ENCODE results near the gene ZSWIM6. TPM values are rescaled to one million over a fixed set of nuclear protein-coding genes. Genes with fewer than 3 reads are reported as not detected.

The ZSWIM6 gene
- total RNA-seq, 2 donors from 2014 or later: 3.2 to 4.9 TPM

GRCh38 chr5:61299261-61299681 lies 32.8 kb upstream of the ZSWIM6 start:
- H3K4me1 Mint-ChIP-seq: no peaks in the 10 kb centered on the region
- no peak overlapping the region for H3K4me3 Mint-ChIP-seq
- H3K27me3 Mint-ChIP-seq: peaks cover 3% of the 10 kb centered on the region
- H3K36me3 Mint-ChIP-seq (ENCODE audit: low read depth): no peaks in the 10 kb centered on the region
- ATAC-seq (replicated peaks): no peak
- no peaks in the 10 kb centered on the region for H3K9me3 Mint-ChIP-seq
- H3K27ac Mint-ChIP-seq: no peak overlapping the region

GRCh38 chr5:61301341-61302199 lies 30.5 kb upstream of the ZSWIM6 start:
- Mint-ChIP-seq H3K27me3 (peaks cover 13% of the 10 kb centered on the region), H3K9me3 (no peaks in the 10 kb centered on the region), H3K27ac (no peak overlapping the region), H3K4me1 (no peaks in the 10 kb centered on the region), H3K36me3 (ENCODE audit: low read depth) (no peaks in the 10 kb centered on the region), H3K4me3 (no peak overlapping the region)
- ATAC-seq (replicated peaks): no peak

- H3K4me3 Mint-ChIP-seq: no peak overlapping the region
- no peaks in the 10 kb centered on the region for H3K9me3 Mint-ChIP-seq
- no peak overlapping the region for H3K27ac Mint-ChIP-seq
- H3K36me3 Mint-ChIP-seq (ENCODE audit: low read depth): no peaks in the 10 kb centered on the region
- peaks cover 15% of the 10 kb centered on the region for H3K27me3 Mint-ChIP-seq
- H3K4me1 Mint-ChIP-seq: no peaks in the 10 kb centered on the region
- ATAC-seq (replicated peaks): no peak
Measured at GRCh38 chr5:61302200-61302563, 29.9 kb upstream of the ZSWIM6 start.

GRCh38 chr5:61303346-61303745 lies 28.7 kb upstream of the ZSWIM6 start:
- Mint-ChIP-seq H3K4me1 (no peaks in the 10 kb centered on the region), H3K36me3 (ENCODE audit: low read depth) (no peaks in the 10 kb centered on the region), H3K27me3 (peaks cover 19% of the 10 kb centered on the region), H3K27ac (no peak overlapping the region), H3K4me3 (no peak overlapping the region), H3K9me3 (no peaks in the 10 kb centered on the region)
- no peak for ATAC-seq (replicated peaks)

- no peaks in the 10 kb centered on the region for H3K36me3 Mint-ChIP-seq (ENCODE audit: low read depth)
- H3K27me3 Mint-ChIP-seq: peaks cover 26% of the 10 kb centered on the region
- no peaks in the 10 kb centered on the region for H3K9me3 Mint-ChIP-seq
- no peak for ATAC-seq (replicated peaks)
- no peak overlapping the region for H3K27ac Mint-ChIP-seq
- no peak overlapping the region for H3K4me3 Mint-ChIP-seq
- no peaks in the 10 kb centered on the region for H3K4me1 Mint-ChIP-seq
Measured at GRCh38 chr5:61304590-61305381, 27.3 kb upstream of the ZSWIM6 start.

- peak; percentile 95 for ATAC-seq (replicated peaks)
- H3K9me3 Mint-ChIP-seq: no peaks in the 10 kb centered on the region
- no peaks in the 10 kb centered on the region for H3K4me1 Mint-ChIP-seq
- H3K27ac Mint-ChIP-seq: no peak overlapping the region
- H3K27me3 Mint-ChIP-seq: peaks cover 27% of the 10 kb centered on the region
- no peaks in the 10 kb centered on the region for H3K36me3 Mint-ChIP-seq (ENCODE audit: low read depth)
- H3K4me3 Mint-ChIP-seq: no peak overlapping the region
Measured at GRCh38 chr5:61306531-61307131, 25.4 kb upstream of the ZSWIM6 start.

- ATAC-seq (replicated peaks): no peak
- Mint-ChIP-seq H3K27ac (no peak overlapping the region), H3K27me3 (peaks cover 27% of the 10 kb centered on the region), H3K4me3 (no peak overlapping the region), H3K36me3 (ENCODE audit: low read depth) (no peaks in the 10 kb centered on the region), H3K9me3 (no peaks in the 10 kb centered on the region), H3K4me1 (no peaks in the 10 kb centered on the region)
Measured at GRCh38 chr5:61307191-61307590, 24.9 kb upstream of the ZSWIM6 start.

- H3K4me1 Mint-ChIP-seq: no peaks in the 10 kb centered on the region
- no peaks in the 10 kb centered on the region for H3K9me3 Mint-ChIP-seq
- no peaks in the 10 kb centered on the region for H3K36me3 Mint-ChIP-seq (ENCODE audit: low read depth)
- H3K27me3 Mint-ChIP-seq: peaks cover 25% of the 10 kb centered on the region
- no peak for ATAC-seq (replicated peaks)
- no peak overlapping the region for H3K4me3 Mint-ChIP-seq
- H3K27ac Mint-ChIP-seq: no peak overlapping the region
Measured at GRCh38 chr5:61307611-61308010, 24.4 kb upstream of the ZSWIM6 start.

- H3K9me3 Mint-ChIP-seq: no peaks in the 10 kb centered on the region
- H3K36me3 Mint-ChIP-seq (ENCODE audit: low read depth): no peaks in the 10 kb centered on the region
- H3K4me3 Mint-ChIP-seq: no peak overlapping the region
- H3K27ac Mint-ChIP-seq: no peak overlapping the region
- no peaks in the 10 kb centered on the region for H3K4me1 Mint-ChIP-seq
- no peak for ATAC-seq (replicated peaks)
- peaks cover 24% of the 10 kb centered on the region for H3K27me3 Mint-ChIP-seq
Measured at GRCh38 chr5:61308712-61309111, 23.3 kb upstream of the ZSWIM6 start.

- no peaks in the 10 kb centered on the region for H3K9me3 Mint-ChIP-seq
- no peaks in the 10 kb centered on the region for H3K36me3 Mint-ChIP-seq (ENCODE audit: low read depth)
- ATAC-seq (replicated peaks): no peak
- no peak overlapping the region for H3K27ac Mint-ChIP-seq
- no peak overlapping the region for H3K4me3 Mint-ChIP-seq
- H3K27me3 Mint-ChIP-seq: peaks cover 24% of the 10 kb centered on the region
- H3K4me1 Mint-ChIP-seq: no peaks in the 10 kb centered on the region
Measured at GRCh38 chr5:61309115-61309514, 22.9 kb upstream of the ZSWIM6 start.

GRCh38 chr5:61311056-61311610 lies 20.9 kb upstream of the ZSWIM6 start:
- Mint-ChIP-seq H3K27me3 (peaks cover 20% of the 10 kb centered on the region), H3K4me1 (no peaks in the 10 kb centered on the region), H3K27ac (no peak overlapping the region), H3K36me3 (ENCODE audit: low read depth) (no peaks in the 10 kb centered on the region), H3K9me3 (no peaks in the 10 kb centered on the region), H3K4me3 (no peak overlapping the region)
- no peak for ATAC-seq (replicated peaks)

GRCh38 chr5:61311836-61312808 lies 19.9 kb upstream of the ZSWIM6 start:
- Mint-ChIP-seq H3K4me3 (no peak overlapping the region), H3K27me3 (peaks cover 15% of the 10 kb centered on the region), H3K27ac (no peak overlapping the region), H3K4me1 (no peaks in the 10 kb centered on the region), H3K9me3 (no peaks in the 10 kb centered on the region), H3K36me3 (ENCODE audit: low read depth) (no peaks in the 10 kb centered on the region)
- ATAC-seq (replicated peaks): no peak

- no peaks in the 10 kb centered on the region for H3K4me1 Mint-ChIP-seq
- H3K9me3 Mint-ChIP-seq: no peaks in the 10 kb centered on the region
- no peaks in the 10 kb centered on the region for H3K36me3 Mint-ChIP-seq (ENCODE audit: low read depth)
- H3K27ac Mint-ChIP-seq: no peak overlapping the region
- ATAC-seq (replicated peaks): peak; percentile 58
- peaks cover 15% of the 10 kb centered on the region for H3K27me3 Mint-ChIP-seq
- no peak overlapping the region for H3K4me3 Mint-ChIP-seq
Measured at GRCh38 chr5:61313960-61314681, 17.9 kb upstream of the ZSWIM6 start.
